Fibroblast of peridontal ligament (primary cell): ENCODE data around the gene CDCA5.

Experiments used
- DNase-seq: peaks from one replicate; pipeline ENCODE4 v3.0.0-alpha.2; 2010; ENCODE audit errors: extremely low read depth

CDCA5 gene

GRCh38 chr11:65107751-65108468, 24.1 kb upstream of the CDCA5 start:
- DNase-seq, result no peak

- no peak for DNase-seq
Observed at GRCh38 chr11:65107078-65107477, 23.2 kb upstream of the CDCA5 start.

GRCh38 chr11:65104628-65105027, 20.8 kb upstream of the CDCA5 start:
- no peak for DNase-seq

GRCh38 chr11:65103476-65103875, 19.6 kb upstream of the CDCA5 start:
- DNase-seq, result no peak

GRCh38 chr11:65102142-65103095, 18.6 kb upstream of the CDCA5 start:
- DNase-seq, result no peak

GRCh38 chr11:65100674-65101350, 17.0 kb upstream of the CDCA5 start:
- no peak for DNase-seq

- DNase-seq, result no peak
Observed at GRCh38 chr11:65096926-65097325, 13.1 kb upstream of the CDCA5 start.

- peak; percentile 90 for DNase-seq
Observed at GRCh38 chr11:65095974-65096806, 12.3 kb upstream of the CDCA5 start, which contains the start of gene VPS51. VPS51 (plus strand) TSS chr11:65096214; CDS start chr11:65096251, 37 bp downstream.

GRCh38 chr11:65095427-65095826, 11.6 kb upstream of the CDCA5 start:
- DNase-seq, result no peak

GRCh38 chr11:65090628-65091027, 6.8 kb upstream of the CDCA5 start:
- no peak for DNase-seq

GRCh38 chr11:65089621-65090020, 5.8 kb upstream of the CDCA5 start:
- DNase-seq, result no peak

GRCh38 chr11:65087827-65088226, 4.0 kb upstream of the CDCA5 start:
- DNase-seq, result no peak

- DNase-seq, result no peak
Observed at GRCh38 chr11:65087216-65087615, 3.4 kb upstream of the CDCA5 start.

GRCh38 chr11:65086809-65087208, 3.0 kb upstream of the CDCA5 start:
- DNase-seq, result no peak

- DNase-seq, result peak; percentile 3
Observed at GRCh38 chr11:65085446-65085845, 1.6 kb upstream of the CDCA5 start.

GRCh38 chr11:65084598-65085375, 947 bp upstream of the CDCA5 start:
- DNase-seq, result no peak

GRCh38 chr11:65083134-65083833, 556 bp downstream of the CDCA5 start:
- DNase-seq, result no peak

- DNase-seq, result no peak
Observed at GRCh38 chr11:65078786-65079342, 5.0 kb downstream of the CDCA5 start.

GRCh38 chr11:65078151-65078550, 5.7 kb downstream of the CDCA5 start:
- peak; percentile 14 for DNase-seq

GRCh38 chr11:65077451-65077850, 6.4 kb downstream of the CDCA5 start:
- no peak for DNase-seq
